Stimulated activated CD8-positive, alpha-beta memory T cell treated with anti-CD3 and anti-CD28 coated beads, Interleukin-15, amount 100 ng/mL, for 48 hours (primary cell): Measurements from ENCODE around the gene PAWR.

Source experiments
- DNase-seq, 2 donors: peaks; one replicate each; pipeline ENCODE4 v3.0.0-alpha.2; 2020; ENCODE audit warnings: low read depth in 2 of 2

Gene PAWR

GRCh38 chr12:79690638-79691510, at the start of gene PAWR:
Gene PAWR, minus strand, starts transcription at chr12:79690964. Its CDS starts 720 bp downstream, at chr12:79690244.
- DNase-seq = peak in 1 of 2 donors; percentile 2

GRCh38 chr12:79737875-79738718, 47.3 kb upstream of the PAWR start:
- DNase-seq = no peak

- DNase-seq = no peak
These were observed 41.9 kb upstream of the PAWR start for GRCh38 chr12:79732638-79733037.

GRCh38 chr12:79725987-79726386, 35.2 kb upstream of the PAWR start:
- DNase-seq = no peak

GRCh38 chr12:79717006-79717405, 26.2 kb upstream of the PAWR start:
- DNase-seq = no peak

GRCh38 chr12:79715308-79715707, 24.5 kb upstream of the PAWR start:
- DNase-seq = no peak

GRCh38 chr12:79710707-79711483, 20.1 kb upstream of the PAWR start:
- DNase-seq = no peak

GRCh38 chr12:79707830-79708229, 17.1 kb upstream of the PAWR start:
- no peak for DNase-seq

- DNase-seq = no peak
These were observed 15.9 kb upstream of the PAWR start for GRCh38 chr12:79706676-79707075.

GRCh38 chr12:79706156-79706555, 15.4 kb upstream of the PAWR start:
- DNase-seq = no peak

GRCh38 chr12:79698966-79699365, 8.2 kb upstream of the PAWR start:
- no peak for DNase-seq

- DNase-seq = no peak
These were observed 5.7 kb upstream of the PAWR start for GRCh38 chr12:79696416-79696815.

- DNase-seq = no peak
These were observed 2.3 kb upstream of the PAWR start for GRCh38 chr12:79692860-79693577.

- no peak for DNase-seq
These were observed 916 bp upstream of the PAWR start for GRCh38 chr12:79691511-79692248.

- no peak for DNase-seq
These were observed 574 bp downstream of the PAWR start for GRCh38 chr12:79690142-79690637.

GRCh38 chr12:79689477-79690141, 1.2 kb downstream of the PAWR start:
- no peak for DNase-seq

- DNase-seq = no peak
These were observed 1.7 kb downstream of the PAWR start for GRCh38 chr12:79689061-79689476.

- DNase-seq = no peak
These were observed 2.2 kb downstream of the PAWR start for GRCh38 chr12:79688376-79689060.

GRCh38 chr12:79687711-79688260, 3.0 kb downstream of the PAWR start:
- DNase-seq = no peak
